ENCODE measurements around the gene SNCB. TPM values are rescaled to one million over a fixed set of nuclear protein-coding genes. Genes with fewer than 3 reads are reported as not detected.

The SNCB gene
- total and polyA plus RNA-seq, 2 of the 8 experiments (the other 6 are each of a cell fraction or from before 2014, with no cell fraction given): 4.2 to 5.9 TPM

DNA sequence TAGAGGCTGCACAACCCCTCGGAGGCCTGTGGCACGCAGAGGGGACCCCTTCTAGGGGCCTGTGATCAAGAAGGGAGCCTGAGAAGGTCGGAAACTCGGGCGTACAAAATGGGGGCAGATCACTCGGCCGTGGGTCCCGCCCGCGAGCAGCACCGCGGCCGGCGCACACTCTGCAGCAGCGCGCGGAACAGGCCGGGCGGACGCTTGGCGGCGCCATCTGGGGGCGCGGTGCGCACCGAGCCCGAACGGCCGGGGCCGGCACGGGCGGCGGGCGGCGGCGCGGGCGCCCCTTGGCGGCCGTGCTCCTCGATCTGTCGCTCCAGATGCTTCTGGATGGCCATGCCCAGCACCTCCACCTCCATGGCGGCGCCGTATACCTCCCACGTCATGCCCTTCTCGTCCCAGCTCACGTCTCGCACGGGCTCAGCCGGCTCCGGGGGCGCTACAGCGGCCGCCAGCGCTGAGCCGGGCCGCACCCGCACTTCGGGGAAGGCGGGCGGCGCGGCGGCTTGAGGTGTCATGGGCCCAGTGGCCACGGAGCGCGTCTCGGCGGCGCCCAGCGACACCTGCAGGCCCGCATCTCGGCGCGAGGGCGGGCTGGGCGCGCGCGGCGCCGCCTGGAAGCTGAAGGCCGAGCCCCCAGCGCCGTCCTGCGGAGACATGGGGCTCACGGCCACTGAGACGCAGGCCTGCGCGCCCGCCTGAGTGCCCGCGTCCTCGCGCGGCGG, 33.5 kb downstream of the SNCB start (continued):
- TF ChIP-seq BACH1 (IDR thresholded peaks at IDR 0.05; ENCODE audit: low read length): 0 out of 2 replicates have a peak, but pooled peaks have one; percentile 40
- no peak for TF ChIP-seq CBX5 (IDR thresholded peaks at IDR 0.05; ENCODE audit: low read depth, low read length)
- no peak for TF ChIP-seq ZNF274 (IDR thresholded peaks at IDR 0.05; ENCODE audit: borderline replicate concordance, extremely low read depth, low read length)
- TF ChIP-seq JUN (IDR thresholded peaks at IDR 0.05; ENCODE audit: low read depth, low read length): no peak
- peak; percentile 29 for TF ChIP-seq CTBP2 (IDR thresholded peaks at IDR 0.05; ENCODE audit: borderline replicate concordance, insufficient read depth, insufficient read length, low read length)
- TF ChIP-seq BCL11A (IDR thresholded peaks at IDR 0.05; ENCODE audit: low read depth in 2 of 2, low read length in 2 of 2): no peak
- no peak for TF ChIP-seq GTF2F1 (IDR thresholded peaks at IDR 0.05; ENCODE audit: borderline replicate concordance, low read depth, low read length)
- no peak; the same call in 1 of the 2 replicates for TF ChIP-seq SUZ12 (IDR thresholded peaks at IDR 0.05; ENCODE audit: low read length)
- TF ChIP-seq SP1 (IDR thresholded peaks at IDR 0.05; ENCODE audit: low read depth, low read length): no peak
- no peak for TF ChIP-seq TEAD4 (IDR thresholded peaks at IDR 0.05; ENCODE audit: low read depth, low read length)
- TF ChIP-seq TAF1 (IDR thresholded peaks at IDR 0.05; ENCODE audit: low read depth, low read length): peak; percentile 14; the same call in 1 of the 2 replicates
- TF ChIP-seq, protein P1, sequence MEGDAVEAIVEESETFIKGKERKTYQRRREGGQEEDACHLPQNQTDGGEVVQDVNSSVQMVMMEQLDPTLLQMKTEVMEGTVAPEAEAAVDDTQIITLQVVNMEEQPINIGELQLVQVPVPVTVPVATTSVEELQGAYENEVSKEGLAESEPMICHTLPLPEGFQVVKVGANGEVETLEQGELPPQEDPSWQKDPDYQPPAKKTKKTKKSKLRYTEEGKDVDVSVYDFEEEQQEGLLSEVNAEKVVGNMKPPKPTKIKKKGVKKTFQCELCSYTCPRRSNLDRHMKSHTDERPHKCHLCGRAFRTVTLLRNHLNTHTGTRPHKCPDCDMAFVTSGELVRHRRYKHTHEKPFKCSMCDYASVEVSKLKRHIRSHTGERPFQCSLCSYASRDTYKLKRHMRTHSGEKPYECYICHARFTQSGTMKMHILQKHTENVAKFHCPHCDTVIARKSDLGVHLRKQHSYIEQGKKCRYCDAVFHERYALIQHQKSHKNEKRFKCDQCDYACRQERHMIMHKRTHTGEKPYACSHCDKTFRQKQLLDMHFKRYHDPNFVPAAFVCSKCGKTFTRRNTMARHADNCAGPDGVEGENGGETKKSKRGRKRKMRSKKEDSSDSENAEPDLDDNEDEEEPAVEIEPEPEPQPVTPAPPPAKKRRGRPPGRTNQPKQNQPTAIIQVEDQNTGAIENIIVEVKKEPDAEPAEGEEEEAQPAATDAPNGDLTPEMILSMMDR (IDR thresholded peaks at IDR 0.05; ENCODE audit: control extremely low read depth in 1 of 3, insufficient read depth in 1 of 3, low read depth in 1 of 3, low read length in 3 of 3): peak in 2 of 3 experiments; percentile 54 to 75; a peak in 3 of 4 replicates
- TF ChIP-seq YY1 (IDR thresholded peaks at IDR 0.05; ENCODE audit: low read depth, low read length): peak; percentile 66
- TF ChIP-seq HDAC6 (IDR thresholded peaks at IDR 0.05; ENCODE audit: low read depth, low read length): no peak
- TF ChIP-seq, protein P2, sequence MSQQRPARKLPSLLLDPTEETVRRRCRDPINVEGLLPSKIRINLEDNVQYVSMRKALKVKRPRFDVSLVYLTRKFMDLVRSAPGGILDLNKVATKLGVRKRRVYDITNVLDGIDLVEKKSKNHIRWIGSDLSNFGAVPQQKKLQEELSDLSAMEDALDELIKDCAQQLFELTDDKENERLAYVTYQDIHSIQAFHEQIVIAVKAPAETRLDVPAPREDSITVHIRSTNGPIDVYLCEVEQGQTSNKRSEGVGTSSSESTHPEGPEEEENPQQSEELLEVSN (IDR thresholded peaks at IDR 0.05): peak; percentile 80; the same call in 1 of the 2 replicates
- no peak for TF ChIP-seq JUND (IDR thresholded peaks at IDR 0.05; ENCODE audit: low read length)
- no peak for TF ChIP-seq RXRA (IDR thresholded peaks at IDR 0.05; ENCODE audit: insufficient read depth, low read depth, low read length)
- TF ChIP-seq SIX5 (IDR thresholded peaks at IDR 0.05; ENCODE audit: low read depth, low read length): no peak
- TF ChIP-seq RAD21 (IDR thresholded peaks at IDR 0.05 in 1 of 2, conservative IDR thresholded peaks at IDR 0.05 in 1 of 2; ENCODE audit: low read depth in 2 of 2, low read length in 2 of 2): peak in 1 of 2 experiments; percentile 33; a peak in 3 of 4 replicates
- TF ChIP-seq TCF12 (IDR thresholded peaks at IDR 0.05; ENCODE audit: low read depth, low read length): no peak
- no peak for TF ChIP-seq SAP30 (IDR thresholded peaks at IDR 0.05; ENCODE audit: insufficient read depth, insufficient replicate concordance, low read length)
